Natural killer cell treated with Interleukin-12 subunit alpha and Interleukin-12 subunit beta and Interleukin-15 and Interleukin-18, amount 100 ng/mL, for 72 hours (primary cell): Measurements from ENCODE around the gene HDAC10. TPM values are rescaled to one million over a fixed set of nuclear protein-coding genes. Genes with fewer than 3 reads are reported as not detected.
"Not testable (repeated sequence)": the region's sequence is repeated elsewhere in the genome, so short reads cannot be mapped to it uniquely, and the experiment has no call there.

Experiments
- ATAC-seq, 2 donors: fragments of 150-1000 bp; cut with Tn5 transposase in 1 of 2; sonication (Bioruptor Pico), chemical (Tn5 transposase) in 1 of 2; 2 replicates each; pipeline ENCODE4 v1.10.0; 2021
- DNase-seq: peaks from one replicate; pipeline ENCODE4 v3.0.0; 2022; ENCODE audit warnings: low spot score
- H3K27ac Mint-ChIP-seq, 2 donors: 1 replicate in 1 of 2; 2 replicates in 1 of 2; pipeline ENCODE4 v1.8.0; 2022; ENCODE audit warnings: mixed read lengths in 2 of 2, mild to moderate bottlenecking in 1 of 2, moderate library complexity in 1 of 2
- H3K27me3 Mint-ChIP-seq, 2 donors: 1 replicate in 1 of 2; 2 replicates in 1 of 2; pipeline ENCODE4 v1.8.0; 2022; ENCODE audit warnings: mixed read lengths in 2 of 2
- H3K36me3 Mint-ChIP-seq: one replicate; pipeline ENCODE4 v1.8.0; 2022; ENCODE audit warnings: mixed read lengths
- H3K4me1 Mint-ChIP-seq, 2 donors: 1 replicate in 1 of 2; 2 replicates in 1 of 2; pipeline ENCODE4 v1.8.0; 2022; ENCODE audit warnings: low read depth in 2 of 2, mixed read lengths in 2 of 2, mild to moderate bottlenecking in 1 of 2
- H3K4me3 Mint-ChIP-seq: one replicate; pipeline ENCODE4 v1.8.0; 2022; ENCODE audit warnings: mixed read lengths
- H3K9me3 Mint-ChIP-seq: 2 replicates; pipeline ENCODE4 v1.8.0; 2022; ENCODE audit warnings: mixed read lengths
- total RNA-seq, 2 donors: library from RNA; stranded (reverse); gene quantifications; one replicate each; pipeline ENCODE4 v1.2.3, GENCODE V29; 2022

The HDAC10 gene
- total RNA-seq, 2 donors from 2014 or later: 54.5 to 113 TPM

- no peak overlapping the region for H3K4me3 Mint-ChIP-seq
- H3K27ac Mint-ChIP-seq: no peak overlapping the region
- H3K36me3 Mint-ChIP-seq: peaks cover 10% of the 10 kb centered on the region
- no peaks in the 10 kb centered on the region for H3K9me3 Mint-ChIP-seq
- no peaks in the 10 kb centered on the region for H3K27me3 Mint-ChIP-seq
- no peak for DNase-seq
- H3K4me1 Mint-ChIP-seq: peaks cover 12 to 24% of the 10 kb centered on the region in 2 donors
- ATAC-seq: peak; percentile 57 to 64
Observed at GRCh38 chr22:50209893-50210292, 41.2 kb downstream of the HDAC10 start.

GRCh38 chr22:50208939-50209892 lies 41.8 kb downstream of the HDAC10 start:
- no peak for DNase-seq
- Mint-ChIP-seq H3K9me3 (no peaks in the 10 kb centered on the region), H3K4me3 (no peak overlapping the region), H3K4me1 (peaks cover 12 to 25% of the 10 kb centered on the region in 2 donors), H3K27me3 (no peaks in the 10 kb centered on the region), H3K36me3 (peaks cover 7% of the 10 kb centered on the region), H3K27ac (no peak overlapping the region)
- peak; percentile 21 to 46 for ATAC-seq

- no peaks in the 10 kb centered on the region for H3K9me3 Mint-ChIP-seq
- DNase-seq (no peak), ATAC-seq (no peak)
- no peaks in the 10 kb centered on the region for H3K27me3 Mint-ChIP-seq
- peaks cover 12% of the 10 kb centered on the region for H3K36me3 Mint-ChIP-seq
- H3K27ac Mint-ChIP-seq: no peak overlapping the region
- H3K4me3 Mint-ChIP-seq: no peak overlapping the region
- H3K4me1 Mint-ChIP-seq: peaks cover 12 to 25% of the 10 kb centered on the region in 2 donors
Observed at GRCh38 chr22:50208430-50208938, 42.6 kb downstream of the HDAC10 start.

GRCh38 chr22:50207383-50208140 lies 43.5 kb downstream of the HDAC10 start:
- ATAC-seq (no peak), DNase-seq (no peak)
- Mint-ChIP-seq H3K27ac (no peak overlapping the region), H3K4me1 (peaks cover 12 to 21% of the 10 kb centered on the region in 2 donors), H3K36me3 (peaks cover 11% of the 10 kb centered on the region), H3K4me3 (no peak overlapping the region), H3K9me3 (no peaks in the 10 kb centered on the region), H3K27me3 (no peaks in the 10 kb centered on the region)

- Mint-ChIP-seq H3K4me1 (peaks cover 18 to 22% of the 10 kb centered on the region in 2 donors), H3K27ac (no peak overlapping the region), H3K36me3 (peaks cover 10% of the 10 kb centered on the region), H3K4me3 (no peak overlapping the region), H3K27me3 (no peaks in the 10 kb centered on the region), H3K9me3 (no peaks in the 10 kb centered on the region)
- DNase-seq (no peak), ATAC-seq (no peak)
Observed at GRCh38 chr22:50206599-50206998, 44.5 kb downstream of the HDAC10 start.

GRCh38 chr22:50205781-50206569 lies 45.1 kb downstream of the HDAC10 start:
- no peak for DNase-seq
- ATAC-seq: no peak
- Mint-ChIP-seq H3K9me3 (no peaks in the 10 kb centered on the region), H3K4me1 (peaks cover 18% of the 10 kb centered on the region in 2 donors), H3K27me3 (no peaks in the 10 kb centered on the region), H3K27ac (no peak overlapping the region), H3K4me3 (no peak overlapping the region), H3K36me3 (peaks cover 10% of the 10 kb centered on the region)

- H3K9me3 Mint-ChIP-seq, H3K27ac Mint-ChIP-seq, H3K36me3 Mint-ChIP-seq, DNase-seq, H3K4me3 Mint-ChIP-seq, ATAC-seq, H3K27me3 Mint-ChIP-seq: not testable (repeated sequence)
- peaks cover 17% of the 10 kb centered on the region in 2 donors for H3K4me1 Mint-ChIP-seq
Observed at GRCh38 chr22:50204998-50205397, 46.1 kb downstream of the HDAC10 start.

GRCh38 chr22:50204571-50204970 lies 46.5 kb downstream of the HDAC10 start:
- no peak overlapping the region for H3K4me3 Mint-ChIP-seq
- peaks cover 10% of the 10 kb centered on the region for H3K36me3 Mint-ChIP-seq
- no peak for DNase-seq
- H3K27me3 Mint-ChIP-seq: no peaks in the 10 kb centered on the region
- no peak overlapping the region for H3K27ac Mint-ChIP-seq
- H3K9me3 Mint-ChIP-seq: no peaks in the 10 kb centered on the region
- no peak for ATAC-seq
- peaks cover 13% of the 10 kb centered on the region in 2 donors for H3K4me1 Mint-ChIP-seq

- no peak for DNase-seq
- H3K27me3 Mint-ChIP-seq: no peaks in the 10 kb centered on the region
- H3K36me3 Mint-ChIP-seq: peaks cover 10% of the 10 kb centered on the region
- no peak overlapping the region for H3K27ac Mint-ChIP-seq
- H3K4me3 Mint-ChIP-seq: no peak overlapping the region
- H3K4me1 Mint-ChIP-seq: peaks cover 13% of the 10 kb centered on the region in 2 donors
- ATAC-seq: no peak
- H3K9me3 Mint-ChIP-seq: no peaks in the 10 kb centered on the region
Observed at GRCh38 chr22:50203288-50203687, 47.8 kb downstream of the HDAC10 start.

- Mint-ChIP-seq H3K27ac (peak overlapping the region; percentile 16 to 56), H3K9me3 (no peaks in the 10 kb centered on the region), H3K36me3 (peaks cover 10% of the 10 kb centered on the region), H3K4me1 (peaks cover 13% of the 10 kb centered on the region in 2 donors), H3K27me3 (no peaks in the 10 kb centered on the region), H3K4me3 (peak overlapping the region; percentile 81)
- DNase-seq (no peak), ATAC-seq (no peak)
Observed at GRCh38 chr22:50202130-50202666, 48.9 kb downstream of the HDAC10 start.

- Mint-ChIP-seq H3K27ac (peak overlapping the region; percentile 16 to 56), H3K4me1 (peaks cover 13% of the 10 kb centered on the region in 2 donors), H3K4me3 (peak overlapping the region; percentile 81), H3K36me3 (peaks cover 10% of the 10 kb centered on the region), H3K9me3 (no peaks in the 10 kb centered on the region), H3K27me3 (no peaks in the 10 kb centered on the region)
- no peak for DNase-seq
- ATAC-seq: peak; percentile 59 to 63
Observed at GRCh38 chr22:50201191-50202129, 49.6 kb downstream of the HDAC10 start.

- peak; percentile 93 to 96 for ATAC-seq
- no peaks in the 10 kb centered on the region for H3K9me3 Mint-ChIP-seq
- peaks cover 13% of the 10 kb centered on the region in 2 donors for H3K4me1 Mint-ChIP-seq
- no peaks in the 10 kb centered on the region for H3K27me3 Mint-ChIP-seq
- H3K4me3 Mint-ChIP-seq: peak within 1 kb of the TSS; percentile 81
- DNase-seq: peak; percentile 92
- peaks cover 10% of the 10 kb centered on the region for H3K36me3 Mint-ChIP-seq
- peak within 1 kb of the TSS; percentile 16 to 56 for H3K27ac Mint-ChIP-seq
Observed at GRCh38 chr22:50200461-50201190, 50.4 kb downstream of the HDAC10 start, which contains the start of gene SELENOO. TSS of gene SELENOO (plus strand) at chr22:50201011. CDS start at chr22:50201037, 26 bp downstream.
